DOHH2 (cell line): ENCODE data around the gene HOXA13.

Source experiments
- CTCF ChIP-seq: fragments of 200-600 bp; sonication (generic); IDR thresholded peaks from one replicate; pipeline ENCODE4 v1.5.1; 2014; ENCODE audit warnings: antibody characterized with exemption, mild to moderate bottlenecking, low read depth, low read length; ENCODE audit not compliant: poor library complexity, severe bottlenecking
- EZH2phosphoT487 ChIP-seq: fragments of 200-600 bp; sonication (generic); IDR thresholded peaks from 2 replicates; pipeline ENCODE4 v1.6.1; 2017; ENCODE audit warnings: borderline replicate concordance, mild to moderate bottlenecking, antibody characterized with exemption, low read length, moderate library complexity, mixed read lengths

DNA sequence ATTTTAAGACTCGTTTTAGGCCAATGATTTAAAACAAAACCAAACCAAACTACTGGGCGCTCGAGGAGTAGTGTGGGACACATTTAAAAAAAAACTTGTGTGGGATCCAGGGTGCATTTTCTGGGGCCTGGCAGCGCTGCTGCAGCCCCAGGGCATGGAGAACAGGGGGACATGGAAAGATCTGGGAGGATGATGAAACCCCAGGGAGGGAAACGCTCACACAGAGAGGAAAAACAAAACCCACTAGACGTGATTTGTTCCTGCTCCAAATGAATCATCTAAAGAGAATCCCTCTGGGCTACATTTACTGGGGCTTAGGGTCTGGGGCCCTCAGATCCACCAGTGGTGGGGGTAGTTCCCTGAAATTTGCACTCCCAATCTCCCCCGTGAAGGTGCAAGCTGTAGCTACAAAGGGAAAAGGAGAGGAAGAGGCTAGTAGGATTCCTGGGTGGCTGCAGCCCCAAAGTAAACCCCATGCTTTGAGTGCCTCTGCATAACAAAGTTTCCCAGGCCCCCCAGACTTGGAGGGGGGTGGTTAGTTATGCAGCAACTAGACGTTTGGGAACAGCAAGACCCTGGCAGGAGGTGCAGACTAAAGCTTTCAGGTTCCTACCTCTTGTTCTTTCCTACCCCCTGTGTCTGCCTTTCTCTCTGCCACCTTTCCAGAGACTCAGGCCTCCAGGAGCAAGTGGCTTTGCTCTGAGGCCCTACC is 14.5 kb upstream of the HOXA13 start:
- no peak for TF ChIP-seq CTCF
- no peak for TF ChIP-seq EZH2phosphoT487
